ENCODE data around the gene NKIRAS1.

DNA sequence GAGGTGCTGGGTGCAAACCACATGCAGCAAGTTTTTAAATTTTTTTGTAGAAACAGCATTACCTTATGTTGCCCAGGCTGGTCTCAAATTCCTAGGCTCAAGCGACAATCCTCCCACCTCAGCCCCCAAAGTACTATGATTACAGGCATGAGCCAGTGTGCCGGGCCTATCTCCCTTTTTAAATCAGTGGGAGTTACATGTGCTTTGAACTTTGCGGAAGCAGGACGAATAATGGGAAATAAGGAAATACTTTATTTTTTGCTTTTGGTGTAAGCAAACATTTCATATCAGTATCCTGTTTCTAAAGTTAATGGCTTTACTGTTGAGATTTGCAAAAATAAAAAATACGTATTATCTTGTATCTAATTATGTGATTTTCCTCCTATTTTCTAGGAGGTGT lies 37.4 kb upstream of the NKIRAS1 start:
- no peak for TF ChIP-seq SP1 (IDR thresholded peaks at IDR 0.05)
- TF ChIP-seq TARDBP (IDR thresholded peaks at IDR 0.05): no peak
- no peak for TF ChIP-seq ELF4 (IDR thresholded peaks at IDR 0.05)
- no peak for TF ChIP-seq ARNT (IDR thresholded peaks at IDR 0.05)
- TF ChIP-seq FOXK2 (IDR thresholded peaks at IDR 0.05): no peak
- no peak for TF ChIP-seq BHLHE40 (IDR thresholded peaks at IDR 0.05; ENCODE audit: borderline replicate concordance)

Data from HEK293T (cell line).